ENCODE measurements around the gene TMCO4.
A peak's percentile ranks its signal among the peaks of the same experiment; 100 is the strongest.

TMCO4 gene

GRCh38 chr1:19754482-19754881, 45.2 kb downstream of the TMCO4 start (continued):
- TF ChIP-seq TSHZ1 (tag by site-specific recombination; IDR thresholded peaks at IDR 0.05; ENCODE audit: borderline replicate concordance) (peak; percentile 39; the same call in 1 of the 2 replicates), ZEB2 (tag by site-specific recombination; IDR thresholded peaks at IDR 0.05) (0 out of 2 replicates have a peak, but pooled peaks have one; percentile 16), ZBTB21 (tag by site-specific recombination; IDR thresholded peaks at IDR 0.05) (no peak), HIC1 (tag by site-specific recombination; IDR thresholded peaks at IDR 0.05) (no peak), ZXDB (tag by site-specific recombination; IDR thresholded peaks at IDR 0.05) (0 out of 2 replicates have a peak, but pooled peaks have one; percentile 34), ZNF670 (tag by site-specific recombination; IDR thresholded peaks at IDR 0.05; ENCODE audit: low read depth) (no peak), OSR2 (tag by site-specific recombination; IDR thresholded peaks at IDR 0.05) (peak; percentile 90), IKZF3 (tag by site-specific recombination; IDR thresholded peaks at IDR 0.05) (peak; percentile 20; the same call in 1 of the 2 replicates), GLIS1 (tag by site-specific recombination; IDR thresholded peaks at IDR 0.05) (peak; percentile 28; the same call in 1 of the 2 replicates), WT1 (tag by site-specific recombination; IDR thresholded peaks at IDR 0.05) (peak; percentile 77), ZNF629 (tag by site-specific recombination; IDR thresholded peaks at IDR 0.05) (0 out of 2 replicates have a peak, but pooled peaks have one; percentile 17), ZNF777 (tag by site-specific recombination; IDR thresholded peaks at IDR 0.05; ENCODE audit: borderline replicate concordance) (no peak), ZNF175 (tag by site-specific recombination; IDR thresholded peaks at IDR 0.05) (no peak), ZNF10 (tag by site-specific recombination; IDR thresholded peaks at IDR 0.05) (0 out of 2 replicates have a peak, but pooled peaks have one; percentile 41), ZNF221 (tag by site-specific recombination; IDR thresholded peaks at IDR 0.05; ENCODE audit: borderline replicate concordance) (no peak)

GRCh38 chr1:19752083-19752696, 47.5 kb downstream of the TMCO4 start:
- no peak overlapping the region for H3K27ac ChIP-seq (ENCODE audit: extremely low read depth, low read depth, low read length)
- no peaks in the 10 kb centered on the region for H3K4me1 ChIP-seq (ENCODE audit: control insufficient read depth, insufficient read depth, low read length)
- H3K4me3 ChIP-seq (ENCODE audit: low read depth, low read length), result no peak overlapping the region
- H3K9me3 ChIP-seq (ENCODE audit: control insufficient read depth, insufficient read depth, low read depth, low read length), result no peaks in the 10 kb centered on the region
- ChIA-PET CTCF (interaction anchor here (0.7 to 1.6 kb wide), 3 partner anchors 9 to 90 kb away, joined by 3 to 7 read pairs (median 4); no protein-coding TSS in a partner anchor), POLR2A (no interaction called here)
- H3K36me3 ChIP-seq (ENCODE audit: control insufficient read depth in 2 of 2, insufficient read depth in 1 of 2, low read length in 2 of 2), result no peaks in the 10 kb centered on the region
- TF ChIP-seq ZNF629 (tag by site-specific recombination; IDR thresholded peaks at IDR 0.05) (0 out of 2 replicates have a peak, but pooled peaks have one; percentile 14), PRDM1 (tag by site-specific recombination; IDR thresholded peaks at IDR 0.05) (peak; percentile 57), GLI2 (tag by site-specific recombination; IDR thresholded peaks at IDR 0.05; ENCODE audit: borderline replicate concordance, low read depth) (no peak), ZNF521 (tag by site-specific recombination; IDR thresholded peaks at IDR 0.05) (no peak), SP7 (tag by site-specific recombination; IDR thresholded peaks at IDR 0.05) (0 out of 2 replicates have a peak, but pooled peaks have one; percentile 28), WT1 (tag by site-specific recombination; IDR thresholded peaks at IDR 0.05) (0 out of 2 replicates have a peak, but pooled peaks have one; percentile 34), ZNF16 (tag by site-specific recombination; IDR thresholded peaks at IDR 0.05; ENCODE audit: low read depth) (no peak)
